GM19240 (cell line): Measurements from ENCODE around the gene TRPV6.

ENCODE experiments used
- DNase-seq: peaks from one replicate; pipeline ENCODE4 v3.0.0; 2011; ENCODE audit warnings: low spot score; ENCODE audit not compliant: insufficient read length

Gene TRPV6

DNA sequence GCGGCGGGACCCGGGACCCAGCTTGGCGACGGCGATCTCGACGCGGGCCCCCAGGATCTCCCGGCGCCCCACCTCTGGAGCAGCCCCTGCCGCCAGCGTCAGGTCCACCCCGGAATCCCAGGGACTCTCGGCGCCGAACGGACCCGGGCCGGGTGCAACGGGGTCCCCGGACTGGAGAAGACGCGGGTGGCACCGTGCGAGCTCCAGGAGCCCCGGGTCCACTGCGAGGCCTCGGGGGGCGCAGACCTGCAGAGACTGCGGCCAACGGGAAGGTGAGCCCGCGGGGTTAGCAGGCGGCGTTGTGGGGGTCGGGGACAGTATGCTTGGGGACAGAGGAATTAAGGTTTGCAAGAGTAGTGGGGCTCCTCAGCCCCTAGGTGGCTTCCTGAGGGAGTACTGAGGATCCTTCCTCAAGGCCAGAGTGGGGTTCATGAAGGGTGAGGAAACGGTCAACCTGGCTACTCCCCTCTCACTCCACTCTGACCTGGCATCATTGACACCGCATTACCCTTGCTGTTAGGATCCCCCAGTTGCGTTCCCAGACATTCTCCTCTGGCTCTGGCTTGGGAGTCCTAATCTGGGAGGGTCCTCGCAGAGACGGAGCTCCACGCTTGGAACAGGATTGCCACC is 30.3 kb downstream of the TRPV6 start:
- DNase-seq, result no peak

DNA sequence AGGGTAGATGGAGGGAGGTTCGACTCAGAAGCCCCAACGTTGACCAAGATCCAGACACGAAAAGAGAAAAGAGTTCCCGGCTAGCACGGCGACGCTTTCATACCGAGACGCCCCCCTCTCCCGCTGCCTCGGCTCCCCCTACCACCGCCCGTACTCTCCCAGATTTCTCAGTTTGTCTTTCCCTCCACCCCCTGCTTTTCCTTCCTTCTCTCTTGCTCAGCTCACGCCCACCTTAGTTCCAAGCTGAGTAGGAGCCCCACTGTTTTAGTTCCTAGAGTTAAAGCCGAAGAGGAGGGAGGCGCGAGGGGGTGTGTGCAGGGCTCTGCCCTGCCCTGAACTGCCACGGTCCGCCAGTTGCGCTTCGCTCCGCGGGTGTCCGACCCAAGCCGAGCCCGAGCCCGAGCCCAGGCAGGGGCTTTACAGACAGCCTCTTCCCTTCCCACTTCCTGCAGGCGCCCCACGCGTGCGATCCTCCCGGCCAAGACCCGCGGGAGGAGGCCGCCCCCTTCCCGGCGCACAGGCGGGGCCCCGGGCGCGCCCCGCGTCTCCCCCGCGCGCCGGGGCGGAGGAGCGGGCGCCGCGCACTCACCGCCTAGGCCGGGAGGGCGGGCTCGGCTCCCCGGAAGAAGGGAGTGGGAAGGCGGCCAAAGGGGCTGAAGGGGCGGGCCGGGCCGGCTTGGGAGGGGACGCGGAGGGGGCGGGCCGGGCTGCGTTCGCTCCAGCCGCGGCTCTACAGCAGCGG is 31.0 kb downstream of the TRPV6 start, which contains the start of gene EPHB6:
EPHB6 (plus strand) TSS at position 705 of the 742 bp plus-strand sequence. CDS start 8,152 bp downstream, outside the sequence.
- peak; percentile 29 for DNase-seq

DNA sequence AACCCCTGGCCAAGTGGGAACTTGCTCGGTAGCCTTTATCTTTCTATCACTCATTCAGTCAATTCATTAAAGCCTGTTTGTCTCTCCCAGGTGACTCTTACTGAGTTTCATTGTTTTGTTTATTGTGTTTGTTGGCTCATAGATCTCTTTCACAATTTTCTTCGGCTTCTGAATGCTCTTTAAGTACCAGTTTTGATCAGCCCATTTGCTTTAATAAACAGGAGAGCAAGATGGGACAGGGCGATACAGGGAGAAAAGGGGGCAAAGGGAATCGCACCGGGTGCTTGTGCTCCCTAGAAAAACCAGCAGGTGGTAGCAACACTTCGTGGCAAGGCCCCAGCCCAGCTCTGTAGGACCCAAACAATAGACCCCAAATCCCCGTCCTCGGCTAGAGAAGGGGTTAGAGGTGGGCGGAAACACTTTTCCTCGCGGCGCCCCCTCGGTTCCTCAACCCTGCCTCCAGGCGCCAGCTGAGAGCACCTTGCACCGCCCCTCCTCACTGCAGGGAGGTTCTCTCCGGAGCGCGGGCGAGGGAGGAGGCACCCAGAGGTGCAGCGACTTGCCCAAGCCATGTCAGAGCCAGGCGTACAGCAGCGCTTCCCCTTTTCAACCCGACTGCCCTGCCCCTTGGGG is 31.7 kb downstream of the TRPV6 start:
- DNase-seq, result peak; percentile 75

DNA sequence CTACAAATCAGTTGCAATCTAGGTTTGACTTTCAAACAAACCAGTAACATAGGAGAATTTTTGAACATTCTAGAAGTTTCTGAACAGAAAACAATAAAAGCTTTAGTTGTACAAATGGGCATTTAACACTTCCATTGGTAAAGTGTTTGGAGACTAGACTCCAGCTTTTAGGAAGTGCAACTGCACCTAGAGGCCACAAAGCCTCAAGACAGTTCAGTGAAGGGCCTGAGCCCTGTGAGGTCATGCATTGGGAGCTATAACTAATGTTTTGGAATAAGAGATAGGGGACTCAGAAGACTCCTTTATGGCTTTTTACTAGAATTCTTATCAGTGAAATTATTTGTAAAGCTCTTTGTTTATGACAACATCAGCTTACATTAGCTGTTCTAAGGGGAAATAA is 33.6 kb downstream of the TRPV6 start:
- DNase-seq, result no peak

DNA sequence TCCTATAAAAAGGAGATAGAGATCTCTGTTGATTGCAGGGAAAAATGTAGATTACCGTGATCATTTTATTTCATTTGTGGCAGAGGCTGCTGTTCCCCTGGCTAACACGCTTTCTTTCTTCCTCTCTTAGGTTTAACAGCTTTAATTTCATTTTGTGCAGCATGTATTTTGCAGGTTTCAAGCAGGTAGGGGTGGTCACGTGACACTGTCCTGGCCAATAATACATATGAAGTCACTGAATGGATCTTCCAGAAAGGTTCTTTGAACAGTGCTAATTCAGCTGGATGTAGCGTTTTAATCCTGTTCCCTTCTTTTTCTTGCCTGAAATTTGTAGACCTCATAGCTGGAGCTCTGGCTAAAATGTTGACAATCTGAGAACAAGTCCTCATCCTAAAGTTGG is 34.3 kb downstream of the TRPV6 start:
- DNase-seq, result no peak

DNA sequence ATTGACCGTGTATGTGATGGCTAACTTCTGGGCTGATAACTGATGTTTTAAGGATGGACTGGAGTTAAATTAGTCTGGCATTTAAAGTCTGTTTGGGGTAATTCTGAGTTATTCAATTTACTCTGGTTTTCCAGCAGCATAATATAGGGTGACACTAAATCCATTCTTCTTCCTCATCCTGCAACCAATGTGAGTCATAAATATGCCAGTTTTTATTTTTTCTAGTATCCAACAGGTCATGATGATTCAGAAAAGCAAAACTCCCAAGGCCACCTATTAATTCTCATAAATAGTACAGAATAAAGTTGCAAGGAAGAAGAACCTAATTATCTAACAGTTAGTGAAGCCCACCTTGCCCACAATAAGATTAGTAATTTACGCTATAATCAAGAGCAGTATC is 38.2 kb downstream of the TRPV6 start:
- DNase-seq, result no peak

DNA sequence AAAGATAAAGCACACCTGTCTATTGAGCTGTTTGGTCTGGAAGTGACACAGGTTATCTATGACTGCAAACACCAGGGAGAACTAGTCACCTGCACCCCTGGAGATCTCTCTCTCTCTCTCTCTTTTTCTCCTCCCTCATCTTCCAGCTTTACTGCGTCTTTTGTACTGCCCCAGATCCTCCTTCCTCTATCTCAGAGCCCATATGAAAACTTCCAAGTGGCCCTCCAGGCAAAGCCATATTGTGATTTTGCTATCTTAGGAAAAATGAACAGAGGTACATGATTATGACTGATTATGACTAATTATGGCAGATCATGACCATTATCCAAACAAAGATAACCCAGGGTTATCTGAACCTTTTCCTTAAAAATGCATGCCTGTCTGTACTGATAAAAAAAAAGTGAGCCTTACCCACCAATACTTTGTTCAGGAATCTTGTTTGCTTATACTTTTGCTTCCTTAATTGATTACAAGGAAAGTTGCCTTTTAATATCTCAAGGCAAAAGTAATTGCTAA is 43.2 kb downstream of the TRPV6 start:
- DNase-seq, result no peak

DNA sequence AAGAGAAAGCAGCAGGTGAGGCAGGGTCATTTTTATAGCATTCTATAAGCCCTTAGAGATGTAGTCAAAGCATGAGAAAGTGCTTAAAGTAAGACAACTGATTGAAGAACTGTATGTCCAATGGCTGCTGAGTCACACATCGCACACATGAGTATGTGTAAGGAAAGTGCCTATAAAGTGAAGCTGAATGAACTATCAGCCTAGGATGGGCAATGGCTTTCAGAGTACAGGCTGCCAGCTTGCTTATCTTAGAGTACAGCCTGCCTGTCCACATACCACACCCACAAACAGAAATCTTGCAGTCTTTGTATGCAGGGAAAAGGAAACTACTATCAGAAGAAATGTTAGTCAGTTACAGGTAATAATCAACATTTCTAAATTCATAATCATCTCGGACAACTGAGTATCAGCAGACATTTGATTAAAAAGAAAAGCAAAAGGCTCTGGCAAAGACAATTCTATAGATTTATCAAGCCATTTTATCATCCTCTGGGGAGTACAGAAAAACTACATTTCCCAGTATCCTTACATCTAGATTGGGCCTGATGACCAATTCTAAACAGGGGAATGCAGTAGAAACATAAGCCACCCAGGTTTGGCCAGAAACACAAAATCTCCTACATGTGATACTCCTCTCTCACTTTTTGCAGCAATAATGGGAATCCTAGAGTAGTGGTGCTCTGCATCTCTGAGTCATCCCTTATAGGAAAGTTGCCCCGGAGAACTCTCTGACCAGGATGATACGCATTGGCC is 46.9 kb downstream of the TRPV6 start:
- no peak for DNase-seq

DNA sequence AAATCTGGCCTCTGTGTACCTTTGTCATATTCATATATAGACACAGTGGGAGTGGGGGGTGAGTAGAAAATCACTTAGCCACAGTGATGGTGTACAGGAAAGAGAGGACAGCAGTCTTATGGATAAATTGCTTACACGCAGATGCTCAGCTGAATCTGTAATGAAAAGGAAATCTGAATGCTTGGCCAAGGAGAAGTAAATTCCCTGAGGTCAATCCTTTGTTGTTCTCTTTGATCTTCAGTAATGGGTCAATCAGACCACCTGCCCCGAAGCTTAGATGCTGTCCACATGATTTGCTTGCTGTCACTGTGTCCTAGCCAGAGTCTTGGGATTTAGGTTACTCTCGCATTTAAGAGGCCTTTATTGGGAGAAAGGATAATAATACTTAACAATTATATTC is 49.1 kb downstream of the TRPV6 start:
- no peak for DNase-seq

DNA sequence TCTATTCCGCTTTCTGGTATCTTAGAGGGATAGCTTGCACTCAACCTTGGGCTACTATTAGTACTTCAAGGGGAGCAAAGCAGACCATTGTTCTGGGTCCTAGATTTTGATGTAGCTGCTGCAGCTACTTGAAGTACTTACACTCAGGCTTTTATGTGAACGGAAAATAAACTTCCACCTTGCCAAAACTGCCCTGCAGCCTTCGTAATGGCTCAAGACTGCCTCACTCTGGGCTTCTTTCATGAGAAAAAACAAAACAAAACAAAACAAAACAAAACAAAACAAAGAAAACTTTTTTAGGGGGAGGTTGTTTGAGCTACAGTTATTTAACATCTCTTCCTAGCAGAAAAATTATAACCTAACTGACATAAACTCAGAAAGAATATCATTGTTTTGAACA is 50.1 kb downstream of the TRPV6 start:
- DNase-seq, result no peak

DNA sequence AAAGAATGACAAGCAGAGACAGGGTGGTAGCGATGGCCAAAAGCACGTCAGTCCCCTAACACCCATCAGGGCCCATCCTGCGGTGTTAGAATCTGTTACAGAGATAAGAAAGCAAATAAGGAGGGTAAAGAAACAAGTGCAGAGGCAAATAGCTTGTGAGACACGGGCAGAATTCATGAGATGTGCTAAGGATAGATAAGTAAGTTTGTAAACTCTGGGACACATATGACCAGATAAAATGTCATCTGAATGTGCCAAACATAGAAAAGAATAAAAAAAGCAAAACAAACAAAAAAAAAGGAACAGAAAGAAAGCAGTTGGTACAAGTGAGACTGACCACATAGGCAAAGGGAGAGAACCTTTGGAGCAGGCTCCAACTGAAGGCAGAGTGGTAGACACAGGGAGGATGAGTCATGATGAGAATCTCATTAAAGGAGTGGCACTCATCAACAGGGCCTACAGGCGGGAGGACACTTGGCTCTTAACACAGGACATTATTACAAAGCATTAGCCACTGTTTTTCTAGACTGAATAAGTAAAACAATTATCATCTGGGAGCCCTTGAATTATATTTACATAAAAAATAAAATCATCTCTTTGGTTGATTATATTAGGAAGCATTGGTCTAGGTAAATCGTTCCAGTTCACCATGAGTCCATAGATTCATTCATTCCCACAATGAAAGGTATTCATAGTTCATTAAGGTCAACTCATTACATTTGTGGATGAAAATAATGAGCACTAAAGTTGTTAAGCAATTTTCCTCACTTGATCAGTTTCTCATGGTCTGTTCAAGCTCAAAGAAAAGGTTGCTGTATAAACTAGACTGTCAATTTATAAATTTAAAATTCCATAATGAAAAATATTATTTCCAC is 52.1 kb downstream of the TRPV6 start:
- DNase-seq, result no peak

DNA sequence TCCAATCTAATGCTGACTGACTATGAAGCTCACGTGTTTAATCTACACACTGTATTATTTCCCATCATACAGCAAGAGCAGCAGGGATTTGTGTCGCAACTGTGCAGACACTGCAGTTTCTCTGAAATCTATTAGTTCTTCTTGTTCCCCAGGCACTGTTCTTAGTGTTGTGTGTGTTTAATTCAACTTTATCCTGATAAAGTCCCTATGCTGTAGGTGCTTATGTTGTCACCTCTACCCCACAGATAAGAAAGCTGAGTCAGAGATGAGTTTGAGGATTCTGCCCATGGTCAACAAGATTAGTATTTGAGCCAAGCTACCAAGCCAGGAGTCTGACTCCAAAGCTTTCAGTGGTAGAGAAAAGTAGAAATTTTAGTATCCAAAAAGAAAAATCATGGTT is 53.1 kb downstream of the TRPV6 start:
- no peak for DNase-seq

DNA sequence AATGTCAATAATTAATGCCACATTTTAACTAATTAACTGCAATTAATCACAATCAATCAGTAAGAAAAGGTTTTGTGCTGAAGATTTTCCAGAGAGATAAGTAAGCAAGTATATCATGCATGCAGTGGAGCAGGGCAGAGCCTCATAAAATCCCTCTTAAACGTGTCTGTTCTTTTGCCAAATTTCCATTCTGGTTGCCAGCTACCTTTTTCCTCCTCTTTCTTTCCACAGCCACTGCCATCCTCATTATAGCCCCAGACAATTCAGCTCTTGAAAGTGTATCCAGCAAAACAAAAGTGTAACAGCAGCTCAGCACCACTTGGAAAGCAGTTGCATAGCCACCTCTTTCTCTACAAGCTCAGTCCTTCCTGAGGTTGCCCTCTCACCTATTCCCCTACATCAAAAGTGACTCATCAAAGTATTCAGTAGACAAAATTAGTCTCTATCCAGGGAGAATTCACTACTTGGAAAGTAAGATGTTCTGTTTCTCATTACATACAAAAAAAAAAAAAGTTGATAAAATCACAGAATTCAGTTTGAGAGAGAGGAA is 57.5 kb downstream of the TRPV6 start:
- DNase-seq, result no peak

DNA sequence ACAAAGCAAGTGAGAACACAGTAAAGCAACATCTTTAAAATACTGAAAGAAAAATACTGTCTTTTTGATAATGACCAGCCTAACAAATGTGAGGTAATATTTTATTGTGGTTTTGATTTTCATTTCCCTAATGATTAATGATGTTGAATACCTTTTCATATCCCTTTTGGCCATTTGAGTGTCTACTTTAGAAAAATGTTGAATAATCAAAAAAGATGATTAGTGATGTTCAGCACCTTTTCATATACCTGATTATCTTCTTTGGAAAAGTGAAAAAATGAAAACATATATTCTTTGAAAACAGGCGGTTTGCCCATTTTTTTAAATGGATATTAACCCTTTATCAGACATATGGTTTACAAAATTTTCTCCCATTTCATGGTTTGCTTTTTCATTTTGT is 62.8 kb downstream of the TRPV6 start:
- DNase-seq, result no peak
